Activated B cell treated with CpG ODN at 0.5 μM for 24 hours (primary cell): Measurements from ENCODE around the gene LRRC51. TPM values are rescaled to one million over a fixed set of nuclear protein-coding genes. Genes with fewer than 3 reads are reported as not detected.

Experiments
- ATAC-seq: fragments of 200-7000 bp; cut with Tn5 transposase; one replicate; pipeline ENCODE4 v1.10.0; 2021; ENCODE audit warnings: low read depth, mild to moderate bottlenecking, moderate library complexity
- CTCF ChIA-PET: fragments of 350-600 bp; sonication (Branson Sonifier 250); formaldehyde crosslinking; loops from one replicate; lab custom pipeline; 2021; ENCODE audit warnings: antibody characterized with exemption; lab: Charles Lee
- POLR2A ChIA-PET: fragments of 350-600 bp; sonication (Branson Sonifier 250); formaldehyde crosslinking; loops from one replicate; lab custom pipeline; 2021; ENCODE audit warnings: antibody characterized with exemption; lab: Charles Lee
- DNase-seq: peaks from one replicate; pipeline ENCODE4 v3.0.0; 2022
- H3K27ac Mint-ChIP-seq: one replicate; pipeline ENCODE4 v1.8.0; 2020; ENCODE audit warnings: mixed read lengths
- H3K27me3 Mint-ChIP-seq: one replicate; pipeline ENCODE4 v1.8.0; 2021; ENCODE audit warnings: mixed read lengths
- H3K36me3 Mint-ChIP-seq: one replicate; pipeline ENCODE4 v1.8.0; 2021; ENCODE audit warnings: low read depth, mixed read lengths
- H3K4me1 Mint-ChIP-seq: one replicate; pipeline ENCODE4 v1.8.0; 2021; ENCODE audit warnings: mixed read lengths
- H3K4me3 Mint-ChIP-seq: one replicate; pipeline ENCODE4 v1.8.0; 2020; ENCODE audit warnings: mild to moderate bottlenecking, mixed read lengths
- H3K9me3 Mint-ChIP-seq: one replicate; pipeline ENCODE4 v1.8.0; 2020; ENCODE audit warnings: mixed read lengths
- intact Hi-C: fragments of 100-400 bp; cut with micrococcal nuclease; formaldehyde crosslinking; loops from one replicate; pipeline ENCODE4 v1.15.1; 2024
- total RNA-seq: library from RNA; stranded (reverse); gene quantifications from 2 replicates; pipeline ENCODE4 v1.2.3, GENCODE V29; 2022
- TF ChIP-seq, protein P1 (sequence below): fragments of 200-600 bp; IDR thresholded peaks from one replicate; pipeline ENCODE4 v1.8.0; 2022; ENCODE audit warnings: antibody characterized with exemption, mild to moderate bottlenecking

LRRC51 gene
- total RNA-seq, 1 donor from 2014 or later: 4.1 TPM

DNA sequence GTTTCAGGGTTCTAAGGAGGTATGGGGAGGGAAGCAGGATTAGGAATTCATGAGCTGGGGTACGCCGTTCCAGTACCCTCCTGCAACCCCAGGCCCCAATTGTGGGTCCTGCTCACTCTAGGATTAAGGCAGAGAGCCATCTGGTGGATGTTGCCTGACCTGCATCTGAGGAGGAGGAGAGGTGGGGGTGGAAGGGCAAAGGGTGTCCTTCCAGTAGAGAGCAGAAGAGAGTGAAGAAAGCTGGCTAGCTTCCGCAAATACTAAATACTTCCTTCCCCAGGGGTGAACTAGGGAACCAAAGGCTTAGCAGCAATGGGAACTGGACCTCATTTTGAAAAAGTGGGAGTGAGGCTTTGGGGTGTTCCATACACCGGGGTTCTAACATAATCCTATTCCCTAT is 10.6 kb downstream of the LRRC51 start:
- POLR2A ChIA-PET: interaction anchor here (0.6 to 1.6 kb wide), 6 partner anchors 9 to 343 kb away, joined by 3 to 16 read pairs (median 4); partner anchors contain the start of genes ANAPC15 and CLPB
- DNase-seq (peak; percentile 39), ATAC-seq (peak; percentile 99)
- Mint-ChIP-seq H3K27ac (peak overlapping the region; percentile 33), H3K4me1 (peaks cover 14% of the 10 kb centered on the region), H3K36me3 (peaks cover 45% of the 10 kb centered on the region), H3K4me3 (no peak overlapping the region), H3K9me3 (no peaks in the 10 kb centered on the region), H3K27me3 (no peaks in the 10 kb centered on the region)
- TF ChIP-seq, protein P1, sequence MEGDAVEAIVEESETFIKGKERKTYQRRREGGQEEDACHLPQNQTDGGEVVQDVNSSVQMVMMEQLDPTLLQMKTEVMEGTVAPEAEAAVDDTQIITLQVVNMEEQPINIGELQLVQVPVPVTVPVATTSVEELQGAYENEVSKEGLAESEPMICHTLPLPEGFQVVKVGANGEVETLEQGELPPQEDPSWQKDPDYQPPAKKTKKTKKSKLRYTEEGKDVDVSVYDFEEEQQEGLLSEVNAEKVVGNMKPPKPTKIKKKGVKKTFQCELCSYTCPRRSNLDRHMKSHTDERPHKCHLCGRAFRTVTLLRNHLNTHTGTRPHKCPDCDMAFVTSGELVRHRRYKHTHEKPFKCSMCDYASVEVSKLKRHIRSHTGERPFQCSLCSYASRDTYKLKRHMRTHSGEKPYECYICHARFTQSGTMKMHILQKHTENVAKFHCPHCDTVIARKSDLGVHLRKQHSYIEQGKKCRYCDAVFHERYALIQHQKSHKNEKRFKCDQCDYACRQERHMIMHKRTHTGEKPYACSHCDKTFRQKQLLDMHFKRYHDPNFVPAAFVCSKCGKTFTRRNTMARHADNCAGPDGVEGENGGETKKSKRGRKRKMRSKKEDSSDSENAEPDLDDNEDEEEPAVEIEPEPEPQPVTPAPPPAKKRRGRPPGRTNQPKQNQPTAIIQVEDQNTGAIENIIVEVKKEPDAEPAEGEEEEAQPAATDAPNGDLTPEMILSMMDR: no peak
- intact Hi-C loops: loop anchor here (1.0 to 2.0 kb wide), 6 partner anchors 11 to 180 kb away; partner anchors contain the start of genes LAMTOR1, LRRC51 and NUMA1
- CTCF ChIA-PET: interaction anchor here (0.7 to 5.6 kb wide), 24 partner anchors 8 to 180 kb away, joined by 3 to 152 read pairs (median 5); no protein-coding TSS in a partner anchor

DNA sequence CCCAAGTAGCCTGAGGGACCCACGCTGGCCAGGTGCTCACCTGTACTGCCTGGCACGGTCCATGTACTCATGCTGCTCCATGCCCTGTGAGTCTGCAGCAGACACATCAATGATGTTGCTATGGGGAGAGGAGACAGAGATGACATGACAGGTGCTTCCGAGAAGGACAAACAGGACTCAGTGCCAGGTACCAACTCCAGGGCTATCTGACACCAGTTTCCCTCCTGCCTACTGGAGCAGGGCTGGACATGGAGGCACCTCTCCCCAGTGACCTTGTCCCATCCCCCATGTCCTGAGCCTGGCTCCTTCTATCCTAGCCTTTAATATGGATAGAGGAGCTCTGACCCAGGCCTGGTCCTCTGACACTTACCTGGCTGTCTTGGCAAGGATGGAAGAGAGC is 18.1 kb downstream of the LRRC51 start:
- H3K27ac Mint-ChIP-seq: no peak overlapping the region
- intact Hi-C loops: no loop called here
- TF ChIP-seq, protein P1: no peak
- CTCF ChIA-PET: interaction anchor here (1.1 to 5.0 kb wide), 2 partner anchors 8 to 73 kb away, joined by 3 to 22 read pairs; no protein-coding TSS in a partner anchor
- H3K9me3 Mint-ChIP-seq: no peaks in the 10 kb centered on the region
- H3K4me1 Mint-ChIP-seq: peaks cover 37% of the 10 kb centered on the region
- no peak overlapping the region for H3K4me3 Mint-ChIP-seq
- POLR2A ChIA-PET: interaction anchor here (1.3 kb wide), 1 partner anchor 73 kb away, joined by 3 read pairs; no protein-coding TSS in a partner anchor
- DNase-seq: no peak
- no peaks in the 10 kb centered on the region for H3K27me3 Mint-ChIP-seq
- peaks cover 78% of the 10 kb centered on the region for H3K36me3 Mint-ChIP-seq
- ATAC-seq: no peak

DNA sequence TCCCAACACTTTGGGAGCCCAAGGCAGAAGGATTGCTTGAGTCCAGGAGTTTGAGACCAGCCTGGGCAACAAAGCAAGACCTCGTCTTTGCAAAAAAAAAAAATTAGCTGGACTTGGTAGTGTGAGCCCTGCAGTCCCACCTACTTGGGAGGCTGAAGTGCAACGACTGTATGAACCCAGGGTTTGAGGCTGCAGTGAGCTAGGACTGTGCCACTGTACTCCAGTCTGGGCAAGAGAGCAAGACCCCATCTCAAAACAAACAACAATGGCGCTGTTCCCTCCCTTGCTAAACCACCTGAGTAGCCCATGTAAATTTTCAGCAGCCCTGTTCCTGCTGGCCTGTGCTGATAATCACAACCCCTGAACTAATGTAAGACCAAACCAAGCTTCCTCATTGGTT is 19.4 kb downstream of the LRRC51 start:
- Mint-ChIP-seq H3K27ac (no peak overlapping the region), H3K36me3 (peaks cover 68% of the 10 kb centered on the region), H3K27me3 (no peaks in the 10 kb centered on the region), H3K4me3 (no peak overlapping the region), H3K9me3 (no peaks in the 10 kb centered on the region), H3K4me1 (peaks cover 46% of the 10 kb centered on the region)
- ATAC-seq: no peak
- TF ChIP-seq, protein P1: no peak
- no peak for DNase-seq
- CTCF ChIA-PET: interaction anchor here (1.1 to 5.0 kb wide), 3 partner anchors 9 to 75 kb away, joined by 3 to 22 read pairs (median 9); no protein-coding TSS in a partner anchor
- intact Hi-C loops: no loop called here
- POLR2A ChIA-PET: interaction anchor here (0.5 to 4.9 kb wide), 5 partner anchors 13 to 75 kb away, joined by 3 to 31 read pairs (median 5); partner anchors contain the start of gene ANAPC15

GRCh38 chr11:72100462-72100861 is 19.8 kb downstream of the LRRC51 start:
- peak overlapping the region; percentile 1 for H3K27ac Mint-ChIP-seq
- peaks cover 46% of the 10 kb centered on the region for H3K4me1 Mint-ChIP-seq
- H3K36me3 Mint-ChIP-seq: peaks cover 63% of the 10 kb centered on the region
- intact Hi-C loops: no loop called here
- H3K9me3 Mint-ChIP-seq: no peaks in the 10 kb centered on the region
- DNase-seq: no peak
- ChIA-PET CTCF (interaction anchor here (2.3 to 5.0 kb wide), 3 partner anchors 10 to 75 kb away, joined by 9 to 22 read pairs (median 15); no protein-coding TSS in a partner anchor), POLR2A (interaction anchor here (0.9 to 4.9 kb wide), 4 partner anchors 8 to 60 kb away, joined by 4 to 31 read pairs (median 6); partner anchors contain the start of gene ANAPC15)
- TF ChIP-seq, protein P1: no peak
- H3K4me3 Mint-ChIP-seq: no peak overlapping the region
- H3K27me3 Mint-ChIP-seq: no peaks in the 10 kb centered on the region
- no peak for ATAC-seq

GRCh38 chr11:72102162-72102561 is 21.5 kb downstream of the LRRC51 start:
- H3K4me1 Mint-ChIP-seq: peaks cover 46% of the 10 kb centered on the region
- no peaks in the 10 kb centered on the region for H3K9me3 Mint-ChIP-seq
- CTCF ChIA-PET: interaction anchor here (0.7 to 5.0 kb wide), 3 partner anchors 11 to 120 kb away, joined by 3 to 22 read pairs (median 15); no protein-coding TSS in a partner anchor
- POLR2A ChIA-PET: interaction anchor here (0.6 to 4.9 kb wide), 5 partner anchors 11 to 323 kb away, joined by 3 to 31 read pairs (median 7); partner anchors contain the start of genes ANAPC15, RNF121 and XNDC1N
- peak overlapping the region; percentile 96 for H3K4me3 Mint-ChIP-seq
- ATAC-seq (no peak), DNase-seq (no peak)
- peaks cover 54% of the 10 kb centered on the region for H3K36me3 Mint-ChIP-seq
- H3K27ac Mint-ChIP-seq: peak overlapping the region; percentile 93
- intact Hi-C loops: loop anchor here (2.0 kb wide), 2 partner anchors 61 to 121 kb away; no protein-coding TSS in a partner anchor
- TF ChIP-seq, protein P1: no peak
- no peaks in the 10 kb centered on the region for H3K27me3 Mint-ChIP-seq
